DMS 273 (cell line): ENCODE results near the gene AIF1.

ENCODE experiments used
- DNase-seq: peaks from one replicate; lab custom pipeline; 2025; ENCODE audit not compliant: unreplicated experiment; lab: John Stamatoyannopoulos, UW

AIF1 gene

GRCh38 chr6:31620586-31621319 lies 5.7 kb downstream of the AIF1 start, which contains the start of gene PRRC2A:
PRRC2A (plus strand) TSS chr6:31620715; CDS start chr6:31622790, 2,075 bp downstream.
- DNase-seq = peak; percentile 100

GRCh38 chr6:31621320-31621939 lies 6.4 kb downstream of the AIF1 start:
- DNase-seq = no peak

GRCh38 chr6:31621991-31622390 lies 7.0 kb downstream of the AIF1 start:
- peak; percentile 34 for DNase-seq

GRCh38 chr6:31622684-31623091 lies 7.7 kb downstream of the AIF1 start:
- DNase-seq = no peak

- DNase-seq = no peak
Observed at GRCh38 chr6:31624070-31624469, 9.0 kb downstream of the AIF1 start.

GRCh38 chr6:31626952-31627351 lies 11.9 kb downstream of the AIF1 start:
- DNase-seq = no peak

GRCh38 chr6:31627690-31628287 lies 12.8 kb downstream of the AIF1 start:
- no peak for DNase-seq

GRCh38 chr6:31629014-31629413 lies 14.0 kb downstream of the AIF1 start:
- no peak for DNase-seq

GRCh38 chr6:31630177-31630934 lies 15.3 kb downstream of the AIF1 start:
- no peak for DNase-seq

- no peak for DNase-seq
Observed at GRCh38 chr6:31631209-31631608, 16.2 kb downstream of the AIF1 start.

GRCh38 chr6:31631681-31632278 lies 16.7 kb downstream of the AIF1 start:
- no peak for DNase-seq

GRCh38 chr6:31632279-31632946 lies 17.4 kb downstream of the AIF1 start:
- DNase-seq = no peak

- no peak for DNase-seq
Observed at GRCh38 chr6:31633447-31633846, 18.4 kb downstream of the AIF1 start.

- DNase-seq = no peak
Observed at GRCh38 chr6:31634131-31634530, 19.1 kb downstream of the AIF1 start.

- no peak for DNase-seq
Observed at GRCh38 chr6:31634969-31635575, 20.0 kb downstream of the AIF1 start.

GRCh38 chr6:31636698-31637596 lies 21.9 kb downstream of the AIF1 start:
- DNase-seq = no peak

- DNase-seq = no peak
Observed at GRCh38 chr6:31639043-31639442, 24.0 kb downstream of the AIF1 start.

GRCh38 chr6:31639449-31639861 lies 24.4 kb downstream of the AIF1 start:
- no peak for DNase-seq

- no peak for DNase-seq
Observed at GRCh38 chr6:31640612-31641011, 25.6 kb downstream of the AIF1 start.
